Heart right ventricle (tissue), 16 donors: ENCODE measurements around the gene ZNF200. TPM values are rescaled to one million over a fixed set of nuclear protein-coding genes. Genes with fewer than 3 reads are reported as not detected.

Source experiments
- ATAC-seq, 8 donors: fragments of 200-7000 bp; cut with Tn5 transposase; one replicate each; pipeline ENCODE4 v1.9.1; 2020; ENCODE audit warnings: mild to moderate bottlenecking in 8 of 8, moderate library complexity in 8 of 8, moderate number of reproducible peaks in 1 of 8
- DNase-seq, 2 donors: peaks; one replicate each; pipeline ENCODE4 v3.0.0-alpha.2; 2020
- H3K27ac ChIP-seq, 10 donors: fragments of 200-600 bp; sonication (generic) in 2 of 10; one replicate each; pipeline versions ENCODE4 v1.5.0 to v1.8.0; 2020 to 2022; ENCODE audit warnings: mild to moderate bottlenecking in 3 of 10
- H3K27me3 ChIP-seq, 7 donors: fragments of 200-600 bp; one replicate each; pipeline ENCODE4 v1.8.0; 2021 to 2022; ENCODE audit warnings: mild to moderate bottlenecking in 2 of 7
- H3K36me3 ChIP-seq, 9 donors: fragments of 200-600 bp; sonication (generic) in 1 of 9; one replicate each; pipeline versions ENCODE4 v1.5.0 to v1.8.0; 2020 to 2022; ENCODE audit warnings: mild to moderate bottlenecking in 2 of 9
- H3K4me1 ChIP-seq, 9 donors: fragments of 200-600 bp; sonication (generic) in 1 of 9; one replicate each; pipeline versions ENCODE4 v1.5.0 to v1.8.0; 2020 to 2022; ENCODE audit warnings: mild to moderate bottlenecking in 4 of 9
- H3K4me3 ChIP-seq, 10 donors: fragments of 200-600 bp; sonication (generic) in 2 of 10; one replicate each; pipeline versions ENCODE4 v1.5.0 to v1.8.0; 2020 to 2022; ENCODE audit warnings: mild to moderate bottlenecking in 7 of 10, moderate library complexity in 2 of 10
- H3K9me3 ChIP-seq, 11 donors: fragments of 200-600 bp in 10 of 11; sonication (generic) in 2 of 11; one replicate each; pipeline versions ENCODE4 v1.5.0 to v1.8.0; 2013 to 2022; ENCODE audit warnings: mild to moderate bottlenecking in 2 of 11, control low read depth in 1 of 11, moderate library complexity in 1 of 11
- WGBS, 2 donors: extraction: QIAGEN DNeasy Blood & Tissue Kit; methylation state at CpG; one replicate each; pipeline ENCODE4 v1.1.7; 2013; ENCODE audit warnings: inconsistent platforms in 1 of 2; 5-methylcytosine and 5-hydroxymethylcytosine counted together
- intact Hi-C, 10 donors: fragments of 100-400 bp; cut with DNase I; formaldehyde crosslinking; loops; one replicate each; pipeline versions ENCODE4 v1.11.1 to v1.14.2; 2022
- polyA plus RNA-seq, 2 donors: library from polyadenylated mRNA; stranded (reverse); fragments of 200-250 nt; gene quantifications; one replicate each; pipeline ENCODE4 v1.2.3, GENCODE V29; 2013
- total RNA-seq, 10 donors: library from RNA; stranded (reverse); fragmentation: NEBNext Ultra II Directional in 3 of 10; extraction: Animal tissue kit (Norgen Biotek cat#: 25700) in 3 of 10; gene quantifications; one replicate each; pipeline versions ENCODE4 v1.2.1 to v1.2.4, GENCODE V29; 2021 to 2023
- TF ChIP-seq, protein P1 (sequence below), 9 donors: fragments of 200-600 bp; sonication (generic) in 2 of 9; IDR thresholded peaks; one replicate each; pipeline versions ENCODE4 v1.5.0 to v1.8.0; 2021 to 2022; ENCODE audit warnings: antibody characterized with exemption in 9 of 9, mild to moderate bottlenecking in 5 of 9, moderate library complexity in 1 of 9
- donor health status: Arrhythmogenic right ventricular cardiomyopathy.
- donor health status: ischemic (EF 13 %, LVEDD 7.1; RV severe dilation, severe dysfunction).
- donor health status: healthy with polysubstance abuse.
- donor health status: DM: no; HTN: yes; CAD: no.
- donor health status: DM: no; HTN: no; CAD: no.
- donor health status: ischemic (EF 25% LVEDD 6.9; RV normal size, moderate dysfunction).
- donor health status: ischemic (EF 25% LVEDD 5.7; RV mildly dilated, moderate dysfunction).
- donor health status: healthy.
- donor health status: DM: yes; HTN: yes; CAD: no.
- donor health status: Ischemic cardiomyopathy.
- donor health status: ischemic (EF 35%, LVEDD 5.7; RV mildly dilated, moderate dysfunction).
- donor health status: nonischemic (EF 11% LVEDD 7.7; RV severe dilation, severe dysfunction).
- donor health status: DM: yes; HTN: yes; CAD: no.
- donor health status: PGD.
- donor health status: ischemic (EF 29% LVEDD 5.4; RV normal size, mild dysfunction).
- donor health status: nonischemic (EF 23%, LVEDD 6.1; RV moderate dilation, normal function).

Gene ZNF200
- total and polyA plus RNA-seq, 12 donors, result 2.9 to 8.9 (median 5.9) TPM

DNA sequence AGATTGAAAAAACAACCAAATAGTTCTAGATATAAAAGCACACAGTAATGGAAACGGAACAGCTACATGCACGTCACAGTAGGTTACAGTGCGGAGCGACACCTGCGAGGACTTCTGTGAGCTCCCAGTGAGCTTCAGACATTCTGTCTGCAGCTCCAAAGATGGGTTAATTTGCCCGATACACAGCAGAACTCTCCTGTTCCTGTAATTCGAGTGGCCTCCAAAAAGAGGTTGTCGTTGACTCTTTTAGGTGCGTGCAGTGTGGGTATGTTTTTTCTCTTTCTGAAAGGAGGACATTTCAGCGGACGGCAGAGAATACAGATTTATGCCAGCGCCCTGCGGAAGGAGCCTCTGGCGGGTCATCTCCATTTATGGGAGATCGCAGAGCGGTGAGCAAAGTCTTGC is 44.0 kb downstream of the ZNF200 start:
- intact Hi-C loops, result no loop called here
- DNase-seq, result no peak
- TF ChIP-seq, protein P1, sequence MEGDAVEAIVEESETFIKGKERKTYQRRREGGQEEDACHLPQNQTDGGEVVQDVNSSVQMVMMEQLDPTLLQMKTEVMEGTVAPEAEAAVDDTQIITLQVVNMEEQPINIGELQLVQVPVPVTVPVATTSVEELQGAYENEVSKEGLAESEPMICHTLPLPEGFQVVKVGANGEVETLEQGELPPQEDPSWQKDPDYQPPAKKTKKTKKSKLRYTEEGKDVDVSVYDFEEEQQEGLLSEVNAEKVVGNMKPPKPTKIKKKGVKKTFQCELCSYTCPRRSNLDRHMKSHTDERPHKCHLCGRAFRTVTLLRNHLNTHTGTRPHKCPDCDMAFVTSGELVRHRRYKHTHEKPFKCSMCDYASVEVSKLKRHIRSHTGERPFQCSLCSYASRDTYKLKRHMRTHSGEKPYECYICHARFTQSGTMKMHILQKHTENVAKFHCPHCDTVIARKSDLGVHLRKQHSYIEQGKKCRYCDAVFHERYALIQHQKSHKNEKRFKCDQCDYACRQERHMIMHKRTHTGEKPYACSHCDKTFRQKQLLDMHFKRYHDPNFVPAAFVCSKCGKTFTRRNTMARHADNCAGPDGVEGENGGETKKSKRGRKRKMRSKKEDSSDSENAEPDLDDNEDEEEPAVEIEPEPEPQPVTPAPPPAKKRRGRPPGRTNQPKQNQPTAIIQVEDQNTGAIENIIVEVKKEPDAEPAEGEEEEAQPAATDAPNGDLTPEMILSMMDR (IDR thresholded peaks at IDR 0.05), result no peak
- no peak for ATAC-seq
- WGBS, 2 donors, result 9 to 10% methylated on average over 16 of the region's 16 CpGs
- H3K9me3 ChIP-seq, result no peaks in the 10 kb centered on the region
- no peak overlapping the region for H3K27ac ChIP-seq
- H3K27me3 ChIP-seq, result peaks cover 42 to 100% (median 100%) of the 10 kb centered on the region in 7 donors
- peak overlapping the region in 1 of 10 donors; percentile 5 for H3K4me3 ChIP-seq
- no peaks in the 10 kb centered on the region for H3K36me3 ChIP-seq
- H3K4me1 ChIP-seq, result peaks cover 10 to 29% (median 18%) of the 10 kb centered on the region in 9 donors

DNA sequence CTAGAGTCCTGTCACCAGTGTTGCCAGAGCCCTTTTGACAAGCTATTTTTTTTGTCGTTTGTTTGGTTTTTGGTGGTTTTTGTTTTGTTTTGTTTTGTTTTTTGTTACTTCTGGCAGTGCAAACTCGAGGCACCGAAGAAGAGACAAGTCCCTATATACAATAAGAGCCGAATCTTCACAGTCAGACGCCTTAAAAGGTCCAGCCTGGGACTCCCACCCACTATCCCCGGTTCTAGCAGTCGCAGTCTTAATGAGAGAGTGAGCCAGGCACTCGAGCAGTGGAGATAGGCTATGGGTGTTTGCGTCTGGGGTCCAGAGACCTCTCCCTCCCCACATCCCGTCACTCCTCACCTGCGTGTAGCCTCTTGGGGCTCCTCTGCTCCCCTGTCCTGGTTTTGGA is 45.1 kb downstream of the ZNF200 start:
- Histone ChIP-seq H3K27me3 (peaks cover 42 to 100% (median 100%) of the 10 kb centered on the region in 7 donors), H3K4me1 (peaks cover 10 to 29% (median 18%) of the 10 kb centered on the region in 9 donors), H3K36me3 (no peaks in the 10 kb centered on the region), H3K9me3 (no peaks in the 10 kb centered on the region), H3K27ac (no peak overlapping the region), H3K4me3 (peak overlapping the region in 1 of 10 donors; percentile 27)
- no peak for DNase-seq
- TF ChIP-seq, protein P1 (IDR thresholded peaks at IDR 0.05), result no peak
- no peak for ATAC-seq
- 15 to 18% methylated on average over 11 of the region's 11 CpGs for whole genome bisulfite sequencing, 2 donors
- intact Hi-C loops, result loop anchor here in 1 of 10 donors (10.0 kb wide), 1 partner anchor 305 kb away; the partner anchor contains the start of gene C16orf90

DNA sequence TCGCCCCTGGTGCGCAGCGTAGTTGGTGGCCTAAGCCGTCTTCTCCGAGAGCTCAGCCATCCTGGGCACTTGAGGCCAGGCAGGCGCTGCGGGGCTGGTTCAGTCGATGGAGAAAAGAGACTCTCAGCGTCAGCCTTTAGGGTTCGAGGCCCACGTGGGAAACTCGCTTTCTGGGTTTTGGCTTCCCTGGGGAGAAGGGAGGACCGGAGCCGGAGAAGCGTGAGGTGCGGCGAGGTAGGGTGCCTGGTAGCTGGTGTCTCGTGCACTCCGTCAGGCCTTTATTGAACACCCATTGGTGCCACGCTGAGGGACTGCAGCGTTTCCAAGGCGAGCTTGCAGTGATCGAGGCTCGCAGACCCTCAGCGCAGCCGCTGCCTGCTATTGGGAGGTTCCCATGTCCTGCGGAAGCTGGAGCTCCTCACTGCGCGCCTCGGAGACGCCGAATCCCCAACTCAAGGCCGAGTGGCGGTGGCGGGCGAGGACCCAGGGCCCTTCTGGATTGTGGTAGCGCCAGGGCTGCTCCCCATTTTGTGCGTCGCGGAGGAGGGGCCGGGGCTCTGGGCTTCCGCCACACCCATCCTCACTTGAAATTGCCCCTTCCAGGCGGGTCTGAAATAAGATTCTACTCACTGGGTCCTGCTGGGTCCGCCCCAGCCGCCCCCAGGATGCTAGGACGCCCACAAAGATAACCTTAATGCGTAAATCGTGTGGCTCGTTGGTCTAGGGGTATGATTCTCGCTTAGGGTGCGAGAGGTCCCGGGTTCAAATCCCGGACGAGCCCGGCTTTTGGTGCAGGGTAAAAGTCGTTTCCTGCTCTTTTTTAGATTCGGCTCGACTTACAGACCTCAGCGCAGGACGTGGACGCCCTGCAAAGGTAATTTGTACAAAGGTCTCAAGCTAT is 45.8 kb downstream of the ZNF200 start:
- TF ChIP-seq, protein P1 (IDR thresholded peaks at IDR 0.05), result no peak
- ATAC-seq (peak in 5 of 8 donors; percentile 30 to 67 (median 51)), DNase-seq (no peak)
- Histone ChIP-seq H3K4me3 (peak overlapping the region; percentile 0 to 27 (median 16)), H3K36me3 (no peaks in the 10 kb centered on the region), H3K27ac (no peak overlapping the region), H3K27me3 (peaks cover 42 to 100% (median 100%) of the 10 kb centered on the region in 7 donors), H3K9me3 (no peaks in the 10 kb centered on the region), H3K4me1 (peaks cover 10 to 30% (median 18%) of the 10 kb centered on the region in 9 donors)
- intact Hi-C loops, result loop anchor here in 1 of 10 donors (10.0 kb wide), 1 partner anchor 306 kb away; the partner anchor contains the start of gene C16orf90
- 1 to 2% methylated on average over 61 of the region's 61 CpGs for WGBS, 2 donors

DNA sequence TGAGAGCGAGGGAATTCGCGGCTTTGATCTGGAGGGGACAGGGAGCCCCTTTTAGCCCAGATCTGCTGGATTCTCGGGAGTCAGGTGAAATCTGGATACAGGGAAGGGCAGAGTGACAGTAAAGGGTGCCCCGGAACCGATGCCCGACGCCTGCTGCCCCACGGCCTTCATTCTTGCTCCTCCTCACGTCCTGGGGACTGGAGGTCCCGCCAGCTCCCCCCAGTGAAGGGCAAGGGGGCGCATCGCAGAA is 46.4 kb downstream of the ZNF200 start:
- no peak for DNase-seq
- Histone ChIP-seq H3K4me1 (peaks cover 10 to 36% (median 18%) of the 10 kb centered on the region in 9 donors), H3K27ac (no peak overlapping the region), H3K36me3 (no peaks in the 10 kb centered on the region), H3K4me3 (peak overlapping the region in 8 of 10 donors; percentile 0 to 27 (median 18)), H3K27me3 (peaks cover 40 to 100% (median 100%) of the 10 kb centered on the region in 7 donors), H3K9me3 (no peaks in the 10 kb centered on the region)
- WGBS, 2 donors, result 0 to 1% methylated on average over 13 of the region's 13 CpGs
- intact Hi-C loops, result loop anchor here in 1 of 10 donors (10.0 kb wide), 1 partner anchor 306 kb away; the partner anchor contains the start of gene C16orf90
- ATAC-seq, result peak in 1 of 8 donors; percentile 41
- TF ChIP-seq, protein P1 (IDR thresholded peaks at IDR 0.05), result no peak
